ENCODE data around the gene ACSL4. TPM values are rescaled to one million over a fixed set of nuclear protein-coding genes. Genes with fewer than 3 reads are reported as not detected.

ACSL4 gene
- total RNA-seq, 1 donor from 2014 or later: 87.7 TPM

DNA sequence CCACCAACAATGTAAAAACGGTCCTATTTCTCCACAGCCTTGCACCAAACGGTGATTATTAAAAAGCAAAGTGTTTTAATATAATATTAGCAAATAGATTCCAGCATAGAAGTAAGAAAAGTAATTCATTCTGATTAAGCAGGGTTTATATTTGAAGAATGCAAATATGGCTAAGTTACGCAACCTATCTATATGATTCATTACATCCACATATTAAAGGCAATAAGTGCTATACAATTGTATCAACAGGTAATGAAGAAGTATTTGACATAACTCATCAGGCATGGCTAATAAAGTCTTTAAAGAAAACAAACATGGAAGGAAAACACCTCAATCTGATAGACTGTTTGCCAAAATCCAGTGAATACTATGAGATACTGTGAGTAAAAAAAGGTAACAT, 137.0 kb downstream of the ACSL4 start:
- intact Hi-C loops (cut with DNase I): no loop called here

More for the DNA sequence above, 137.0 kb downstream of the ACSL4 start:
- Histone ChIP-seq H3K9me3 (no peaks in the 10 kb centered on the region), H3K4me3 (no peak overlapping the region), H3K27me3 (ENCODE audit: low read depth) (no peaks in the 10 kb centered on the region), H3K36me3 (no peaks in the 10 kb centered on the region), H3K4me1 (no peaks in the 10 kb centered on the region), H3K27ac (no peak overlapping the region)
- ATAC-seq (no peak), DNase-seq (no peak)
- TF ChIP-seq, protein P1, sequence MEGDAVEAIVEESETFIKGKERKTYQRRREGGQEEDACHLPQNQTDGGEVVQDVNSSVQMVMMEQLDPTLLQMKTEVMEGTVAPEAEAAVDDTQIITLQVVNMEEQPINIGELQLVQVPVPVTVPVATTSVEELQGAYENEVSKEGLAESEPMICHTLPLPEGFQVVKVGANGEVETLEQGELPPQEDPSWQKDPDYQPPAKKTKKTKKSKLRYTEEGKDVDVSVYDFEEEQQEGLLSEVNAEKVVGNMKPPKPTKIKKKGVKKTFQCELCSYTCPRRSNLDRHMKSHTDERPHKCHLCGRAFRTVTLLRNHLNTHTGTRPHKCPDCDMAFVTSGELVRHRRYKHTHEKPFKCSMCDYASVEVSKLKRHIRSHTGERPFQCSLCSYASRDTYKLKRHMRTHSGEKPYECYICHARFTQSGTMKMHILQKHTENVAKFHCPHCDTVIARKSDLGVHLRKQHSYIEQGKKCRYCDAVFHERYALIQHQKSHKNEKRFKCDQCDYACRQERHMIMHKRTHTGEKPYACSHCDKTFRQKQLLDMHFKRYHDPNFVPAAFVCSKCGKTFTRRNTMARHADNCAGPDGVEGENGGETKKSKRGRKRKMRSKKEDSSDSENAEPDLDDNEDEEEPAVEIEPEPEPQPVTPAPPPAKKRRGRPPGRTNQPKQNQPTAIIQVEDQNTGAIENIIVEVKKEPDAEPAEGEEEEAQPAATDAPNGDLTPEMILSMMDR (IDR thresholded peaks at IDR 0.05): no peak

Other genes starting within 250 kb of the ACSL4 start
- gene NXT2, start 196.4 kb downstream of the ACSL4 start, total RNA-seq: 12.3 TPM
- not detected for gene KCNE5, start 108.1 kb downstream of the ACSL4 start, total RNA-seq